GM23338 (cell line): ENCODE results near the gene CNTNAP2.

Experiments used
- CREB1 ChIP-seq: fragments of 250-450 bp; sonication (Bioruptor Pico); IDR thresholded peaks from 2 replicates; pipeline ENCODE4 v1.5.0; 2020; ENCODE audit warnings: low read depth, mild to moderate bottlenecking, moderate library complexity
- EZH2 ChIP-seq: fragments of 200-600 bp; sonication (generic); IDR thresholded peaks from one replicate; pipeline ENCODE4 v1.8.0; 2017; ENCODE audit warnings: antibody characterized with exemption, mild to moderate bottlenecking, low read depth; ENCODE audit not compliant: unreplicated experiment
- EZH2phosphoT487 ChIP-seq: fragments of 200-600 bp; sonication (generic); IDR thresholded peaks from one replicate; pipeline ENCODE4 v1.8.1; 2018; ENCODE audit warnings: antibody characterized with exemption; ENCODE audit not compliant: unreplicated experiment
- JUNB ChIP-seq: IDR thresholded peaks from one replicate; pipeline ENCODE4 v1.6.1; 2016; ENCODE audit warnings: antibody characterized with exemption; ENCODE audit not compliant: unreplicated experiment
- NANOG ChIP-seq: IDR thresholded peaks from 2 replicates; pipeline ENCODE4 v1.6.1; 2016; ENCODE audit warnings: antibody characterized with exemption, borderline replicate concordance
- POLR2AphosphoS5 ChIP-seq: IDR thresholded peaks from 2 replicates; pipeline ENCODE4 v1.6.1; 2016; ENCODE audit warnings: antibody characterized with exemption, low read depth
- STAT1 ChIP-seq: IDR thresholded peaks from one replicate; pipeline ENCODE4 v1.6.1; 2016; ENCODE audit warnings: antibody characterized with exemption; ENCODE audit not compliant: unreplicated experiment
- ZNF114 ChIP-seq: fragments of 250-450 bp; sonication (Bioruptor Pico); IDR thresholded peaks from 2 replicates; pipeline ENCODE4 v1.5.0; 2020; ENCODE audit warnings: mild to moderate bottlenecking, moderate library complexity
- TF ChIP-seq, protein P1 (sequence below), 2 experiments: fragments of 200-600 bp in 1 of 2; sonication (generic) in 1 of 2; conservative IDR thresholded peaks; 2 replicates each; pipeline versions ENCODE4 v1.5.1 to v1.6.1; 2016 to 2017; ENCODE audit warnings: antibody characterized with exemption in 2 of 2, low read depth in 2 of 2, mild to moderate bottlenecking in 2 of 2, moderate library complexity in 1 of 2
- TF ChIP-seq, protein P2 (sequence below): IDR thresholded peaks from one replicate; pipeline ENCODE4 v1.6.1; 2018; ENCODE audit warnings: antibody characterized with exemption; ENCODE audit not compliant: unreplicated experiment

DNA sequence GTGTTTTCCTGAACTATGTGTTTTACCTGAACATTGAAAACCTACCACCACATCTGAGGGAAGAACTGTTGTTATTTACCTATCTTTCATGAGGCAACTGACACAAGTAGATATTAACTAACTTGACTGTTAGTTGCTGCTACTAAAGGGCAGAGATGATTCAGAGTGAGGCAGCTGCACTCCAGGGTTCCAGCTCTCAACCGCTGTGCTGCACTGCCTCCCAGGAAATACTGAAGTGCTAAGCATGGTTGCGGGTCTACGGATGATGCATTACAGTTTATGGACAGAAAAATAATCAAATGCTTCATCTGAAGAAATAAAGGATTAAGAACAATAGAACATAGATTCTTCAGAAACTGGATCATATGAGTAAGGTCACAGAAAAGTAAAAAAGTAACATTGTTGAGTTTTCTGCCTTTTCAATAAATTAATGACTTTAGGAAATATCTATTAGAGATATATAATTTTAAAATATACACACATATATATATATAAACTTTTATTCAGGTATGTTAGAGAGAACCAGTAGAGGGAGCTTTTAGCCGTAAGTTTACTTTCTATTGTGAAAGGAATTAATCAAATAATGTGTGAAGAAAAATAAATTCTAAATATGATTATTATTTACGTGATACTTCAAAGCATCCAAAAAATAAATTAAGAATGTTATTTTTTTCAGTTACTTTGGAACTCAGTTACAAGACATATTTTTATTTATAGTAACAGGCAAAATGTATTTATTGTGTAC, 620.0 kb downstream of the CNTNAP2 start:
- TF ChIP-seq POLR2AphosphoS5: no peak
- TF ChIP-seq, protein P1, sequence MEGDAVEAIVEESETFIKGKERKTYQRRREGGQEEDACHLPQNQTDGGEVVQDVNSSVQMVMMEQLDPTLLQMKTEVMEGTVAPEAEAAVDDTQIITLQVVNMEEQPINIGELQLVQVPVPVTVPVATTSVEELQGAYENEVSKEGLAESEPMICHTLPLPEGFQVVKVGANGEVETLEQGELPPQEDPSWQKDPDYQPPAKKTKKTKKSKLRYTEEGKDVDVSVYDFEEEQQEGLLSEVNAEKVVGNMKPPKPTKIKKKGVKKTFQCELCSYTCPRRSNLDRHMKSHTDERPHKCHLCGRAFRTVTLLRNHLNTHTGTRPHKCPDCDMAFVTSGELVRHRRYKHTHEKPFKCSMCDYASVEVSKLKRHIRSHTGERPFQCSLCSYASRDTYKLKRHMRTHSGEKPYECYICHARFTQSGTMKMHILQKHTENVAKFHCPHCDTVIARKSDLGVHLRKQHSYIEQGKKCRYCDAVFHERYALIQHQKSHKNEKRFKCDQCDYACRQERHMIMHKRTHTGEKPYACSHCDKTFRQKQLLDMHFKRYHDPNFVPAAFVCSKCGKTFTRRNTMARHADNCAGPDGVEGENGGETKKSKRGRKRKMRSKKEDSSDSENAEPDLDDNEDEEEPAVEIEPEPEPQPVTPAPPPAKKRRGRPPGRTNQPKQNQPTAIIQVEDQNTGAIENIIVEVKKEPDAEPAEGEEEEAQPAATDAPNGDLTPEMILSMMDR (conservative IDR thresholded peaks at IDR 0.05; ENCODE audit: low read depth in 2 of 2): peak in 1 of 2 experiments; percentile 34; a peak in 2 of 4 replicates
- no peak for TF ChIP-seq EZH2phosphoT487
- TF ChIP-seq, protein P2, sequence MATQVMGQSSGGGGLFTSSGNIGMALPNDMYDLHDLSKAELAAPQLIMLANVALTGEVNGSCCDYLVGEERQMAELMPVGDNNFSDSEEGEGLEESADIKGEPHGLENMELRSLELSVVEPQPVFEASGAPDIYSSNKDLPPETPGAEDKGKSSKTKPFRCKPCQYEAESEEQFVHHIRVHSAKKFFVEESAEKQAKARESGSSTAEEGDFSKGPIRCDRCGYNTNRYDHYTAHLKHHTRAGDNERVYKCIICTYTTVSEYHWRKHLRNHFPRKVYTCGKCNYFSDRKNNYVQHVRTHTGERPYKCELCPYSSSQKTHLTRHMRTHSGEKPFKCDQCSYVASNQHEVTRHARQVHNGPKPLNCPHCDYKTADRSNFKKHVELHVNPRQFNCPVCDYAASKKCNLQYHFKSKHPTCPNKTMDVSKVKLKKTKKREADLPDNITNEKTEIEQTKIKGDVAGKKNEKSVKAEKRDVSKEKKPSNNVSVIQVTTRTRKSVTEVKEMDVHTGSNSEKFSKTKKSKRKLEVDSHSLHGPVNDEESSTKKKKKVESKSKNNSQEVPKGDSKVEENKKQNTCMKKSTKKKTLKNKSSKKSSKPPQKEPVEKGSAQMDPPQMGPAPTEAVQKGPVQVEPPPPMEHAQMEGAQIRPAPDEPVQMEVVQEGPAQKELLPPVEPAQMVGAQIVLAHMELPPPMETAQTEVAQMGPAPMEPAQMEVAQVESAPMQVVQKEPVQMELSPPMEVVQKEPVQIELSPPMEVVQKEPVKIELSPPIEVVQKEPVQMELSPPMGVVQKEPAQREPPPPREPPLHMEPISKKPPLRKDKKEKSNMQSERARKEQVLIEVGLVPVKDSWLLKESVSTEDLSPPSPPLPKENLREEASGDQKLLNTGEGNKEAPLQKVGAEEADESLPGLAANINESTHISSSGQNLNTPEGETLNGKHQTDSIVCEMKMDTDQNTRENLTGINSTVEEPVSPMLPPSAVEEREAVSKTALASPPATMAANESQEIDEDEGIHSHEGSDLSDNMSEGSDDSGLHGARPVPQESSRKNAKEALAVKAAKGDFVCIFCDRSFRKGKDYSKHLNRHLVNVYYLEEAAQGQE: no peak
- TF ChIP-seq EZH2: no peak
- no peak for TF ChIP-seq JUNB
- TF ChIP-seq NANOG: no peak
- no peak for TF ChIP-seq ZNF114 (CRISPR knock-in tag)
- TF ChIP-seq STAT1: no peak
- TF ChIP-seq CREB1 (CRISPR knock-in tag): no peak
